GM21825 (cell line): ENCODE measurements around the gene IMPG2.
"Not testable (repeated sequence)": the region's sequence is repeated elsewhere in the genome, so short reads cannot be mapped to it uniquely, and the experiment has no call there.

ENCODE experiments used
- ATAC-seq: cut with Tn5 transposase; IDR thresholded peaks from one replicate; pipeline ENCODE4 v1.9.1; 2021; ENCODE audit warnings: mild to moderate bottlenecking, moderate library complexity; ENCODE audit not compliant: unreplicated experiment

IMPG2 gene

DNA sequence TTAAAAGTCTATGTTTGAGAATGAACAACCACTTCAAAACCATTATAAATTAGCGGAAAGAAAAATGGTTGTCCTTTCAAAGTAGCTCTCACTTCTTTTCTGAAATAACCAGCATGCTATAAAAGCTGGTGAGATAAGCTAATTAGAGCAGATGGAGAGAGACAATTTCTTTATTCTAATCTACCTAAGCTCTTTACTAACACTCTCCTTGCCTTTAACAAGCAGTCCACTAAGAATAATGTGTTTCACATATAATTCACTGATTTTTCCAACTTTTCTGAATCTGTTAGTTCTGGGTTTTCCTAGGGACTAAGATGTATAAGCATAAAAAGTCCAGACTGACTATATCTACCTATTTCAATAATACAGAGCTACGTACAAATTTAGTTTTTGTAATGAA lies at the start of gene IMPG2:
Gene IMPG2, minus strand, starts transcription at position 101 of the 400 bp plus-strand sequence. CDS start 203 bp downstream, outside the sequence.
- ATAC-seq, result no peak

DNA sequence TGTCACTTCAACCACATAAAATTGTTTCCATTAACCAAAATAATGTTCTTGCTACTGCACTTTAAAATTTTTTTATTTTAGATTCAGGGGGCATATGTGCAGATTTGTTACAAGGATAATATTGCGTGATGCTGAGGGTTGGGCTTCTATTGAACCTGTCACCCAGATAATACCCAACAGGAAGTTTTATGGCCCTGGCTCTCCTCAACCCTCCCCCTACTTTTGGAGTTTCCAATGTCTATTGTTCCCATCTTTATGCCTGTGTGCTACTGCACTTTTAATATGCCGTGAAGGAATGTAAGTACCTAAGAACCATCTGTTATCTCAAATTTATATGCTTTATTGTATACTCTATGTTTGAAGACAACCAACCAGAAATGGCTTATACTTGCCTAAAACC lies 42.0 kb upstream of the IMPG2 start:
- no peak for ATAC-seq

GRCh38 chr3:101351829-101352228 lies 31.5 kb upstream of the IMPG2 start:
- no peak for ATAC-seq

GRCh38 chr3:101340591-101340990 lies 20.2 kb upstream of the IMPG2 start:
- no peak for ATAC-seq

- ATAC-seq, result no peak
Measured at GRCh38 chr3:101333883-101334282, 13.5 kb upstream of the IMPG2 start.

- no peak for ATAC-seq
Measured at GRCh38 chr3:101329016-101329673, 8.8 kb upstream of the IMPG2 start.

DNA sequence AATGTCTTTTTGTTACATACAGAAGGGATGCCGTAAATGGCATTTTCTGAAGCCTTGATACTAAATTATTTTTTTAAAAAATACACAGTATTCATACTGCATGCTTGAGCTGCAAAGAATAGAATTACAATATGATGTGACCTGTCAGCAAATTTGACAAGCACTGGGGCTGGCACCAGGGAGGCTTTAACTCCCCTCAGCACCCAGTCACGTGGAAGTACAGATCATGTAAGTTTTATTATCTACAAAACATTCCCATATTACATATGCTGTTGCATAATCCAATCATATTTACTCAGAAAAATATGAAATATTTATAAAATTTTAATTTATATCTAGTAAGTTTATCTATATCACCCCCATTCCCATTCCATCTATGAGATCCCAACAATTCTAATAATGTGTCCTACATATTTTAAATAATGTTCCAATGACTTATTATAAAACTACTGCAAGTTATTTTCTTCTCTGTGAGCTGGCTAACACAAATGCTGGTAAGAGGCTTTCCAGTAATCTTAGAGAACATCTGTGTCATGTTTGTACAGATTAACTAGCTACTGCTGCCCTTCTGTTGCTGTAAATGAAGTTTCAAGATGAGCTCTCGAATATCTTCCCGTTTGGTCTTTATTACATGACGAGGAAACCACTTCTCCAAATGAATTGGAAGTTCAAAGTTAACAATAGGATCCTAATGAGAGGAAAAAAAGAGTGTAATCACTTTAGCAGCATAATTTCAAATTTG lies 5.2 kb upstream of the IMPG2 start:
- ATAC-seq, result no peak

GRCh38 chr3:101319531-101319930 lies 844 bp downstream of the IMPG2 start:
- no peak for ATAC-seq

- no peak for ATAC-seq
Measured at GRCh38 chr3:101312545-101312944, 7.8 kb downstream of the IMPG2 start.

GRCh38 chr3:101311676-101312075 lies 8.7 kb downstream of the IMPG2 start:
- no peak for ATAC-seq

- ATAC-seq, result no peak
Measured at GRCh38 chr3:101310978-101311375, 9.4 kb downstream of the IMPG2 start.

- ATAC-seq, result not testable (repeated sequence)
Measured at GRCh38 chr3:101308147-101308772, 12.1 kb downstream of the IMPG2 start.

- no peak for ATAC-seq
Measured at GRCh38 chr3:101303836-101304235, 16.5 kb downstream of the IMPG2 start.

GRCh38 chr3:101303089-101303731 lies 17.2 kb downstream of the IMPG2 start:
- no peak for ATAC-seq

- no peak for ATAC-seq
Measured at GRCh38 chr3:101300073-101300472, 20.3 kb downstream of the IMPG2 start.

- no peak for ATAC-seq
Measured at GRCh38 chr3:101292027-101292426, 28.3 kb downstream of the IMPG2 start.

DNA sequence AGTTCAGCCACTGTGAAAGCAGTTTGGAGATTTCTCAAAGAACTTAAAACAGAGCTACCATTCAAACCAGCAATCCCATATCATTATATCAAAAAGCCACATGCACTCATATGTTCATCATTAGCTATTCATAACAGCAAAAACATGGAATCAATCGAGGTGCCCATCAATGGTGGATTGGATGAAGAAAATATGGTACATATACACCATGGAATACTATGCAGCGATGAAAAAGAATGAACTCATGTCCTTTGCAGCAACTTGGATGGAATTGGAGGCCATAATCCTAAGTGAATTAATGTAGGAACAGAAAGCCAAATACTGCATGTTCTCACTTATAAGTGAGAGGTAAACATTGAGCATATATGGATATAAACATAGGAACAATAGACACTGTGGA lies 32.1 kb downstream of the IMPG2 start:
- ATAC-seq, result no peak

GRCh38 chr3:101284757-101285156 lies 35.6 kb downstream of the IMPG2 start:
- ATAC-seq, result no peak

DNA sequence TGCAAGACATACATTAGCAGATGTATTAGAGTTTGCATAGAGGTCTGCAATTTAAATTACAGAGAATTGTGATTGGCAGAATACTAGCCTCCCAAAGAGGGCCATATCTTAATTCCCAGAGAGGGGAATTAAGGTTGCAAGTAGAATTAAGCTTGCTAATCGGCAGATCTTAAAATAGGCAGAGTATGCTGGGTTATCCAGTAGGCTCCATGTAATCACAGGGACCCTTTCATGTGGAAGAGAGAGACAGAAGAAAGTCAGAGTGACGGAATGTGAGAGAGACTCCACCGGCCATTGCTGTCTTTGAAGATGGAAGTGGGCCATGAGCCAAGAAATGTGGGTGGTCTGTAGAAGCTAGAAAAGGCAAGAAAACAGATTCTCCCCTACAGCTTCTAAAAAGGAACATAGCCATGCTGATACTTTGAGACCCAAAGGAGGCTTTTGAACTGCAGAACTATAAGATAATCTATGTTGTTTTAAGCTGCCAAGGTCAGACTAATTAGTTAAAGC lies 38.8 kb downstream of the IMPG2 start:
- ATAC-seq, result no peak

- ATAC-seq, result no peak
Measured at GRCh38 chr3:101279765-101280385, 40.5 kb downstream of the IMPG2 start.

GRCh38 chr3:101279162-101279561 lies 41.2 kb downstream of the IMPG2 start:
- ATAC-seq, result no peak
